Fibroblast of mammary gland (primary cell): ENCODE results near the gene PRSS3.
"Not testable (repeated sequence)": the region's sequence is repeated elsewhere in the genome, so short reads cannot be mapped to it uniquely, and the experiment has no call there.

Source experiments
- DNase-seq: peaks from one replicate; pipeline ENCODE4 v3.0.0-alpha.2; 2010; ENCODE audit warnings: low read depth
- H3K4me3 ChIP-seq: 2 replicates; pipeline ENCODE4 v1.5.1; 2011; ENCODE audit warnings: low read depth, mild to moderate bottlenecking, low read length, moderate library complexity; ENCODE audit not compliant: control insufficient read depth
- CTCF ChIP-seq: conservative IDR thresholded peaks from 2 replicates; pipeline ENCODE4 v1.5.1; 2011; ENCODE audit warnings: low read depth, low read length, inconsistent platforms; ENCODE audit not compliant: control insufficient read depth, insufficient read depth

PRSS3 gene

GRCh38 chr9:33837138-33837537, 41.8 kb downstream of the PRSS3 start:
- no peak for TF ChIP-seq CTCF
- no peak for DNase-seq
- H3K4me3 ChIP-seq: no peak overlapping the region

DNA sequence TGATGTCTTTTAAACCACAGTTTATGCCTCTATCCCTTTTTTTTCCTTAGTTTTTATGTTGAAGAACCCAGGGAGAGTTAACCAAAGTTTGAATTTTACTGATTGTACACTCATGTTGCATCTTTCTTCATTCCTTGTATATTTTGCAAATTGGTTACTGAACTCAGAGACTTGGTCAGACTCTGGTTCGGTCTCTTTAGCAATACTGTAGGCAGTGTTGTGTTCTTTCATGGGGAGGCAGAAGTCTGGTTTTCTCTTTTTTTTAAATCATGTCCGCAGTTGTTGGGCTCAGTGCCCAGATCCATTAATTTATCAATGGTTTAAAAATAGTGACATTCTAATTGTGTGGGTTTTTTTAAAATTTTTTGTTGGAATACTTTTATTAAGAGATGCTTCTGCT, 45.0 kb downstream of the PRSS3 start:
- TF ChIP-seq CTCF: no peak
- peak; percentile 64 for DNase-seq

DNA sequence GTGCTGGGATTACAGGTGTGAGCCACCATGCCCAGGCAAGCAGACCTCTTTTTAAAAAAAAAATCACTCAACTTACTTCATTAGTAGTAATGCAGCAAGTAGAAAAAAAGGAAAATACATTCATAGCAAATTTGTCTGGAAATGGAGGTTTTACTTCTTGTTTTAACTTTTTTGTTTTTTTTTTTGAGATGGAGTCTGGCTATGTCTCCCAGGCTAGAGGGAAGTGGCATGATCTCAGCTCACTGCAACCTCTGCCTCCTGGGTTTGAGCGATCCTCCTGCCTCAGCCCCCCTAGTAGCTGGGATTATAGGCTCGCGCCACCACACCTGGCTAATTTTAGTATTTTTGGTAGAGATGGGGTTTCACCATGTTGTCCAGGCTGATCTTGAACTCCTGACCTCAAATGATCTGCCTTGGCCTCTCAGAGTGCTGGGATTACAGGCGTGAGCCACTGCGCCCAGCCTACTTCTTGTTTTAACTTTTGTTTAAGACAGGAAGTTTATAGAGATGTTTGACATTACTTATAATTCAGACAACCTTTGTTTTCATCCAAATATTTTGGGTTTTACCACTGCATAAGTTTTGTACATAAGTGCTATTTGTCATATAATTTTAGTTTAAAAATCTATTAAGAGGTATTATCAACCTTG, 48.1 kb downstream of the PRSS3 start:
- no peak for DNase-seq
- no peak overlapping the region for H3K4me3 ChIP-seq
- no peak for TF ChIP-seq CTCF

More for the DNA sequence above, 45.0 kb downstream of the PRSS3 start:
- H3K4me3 ChIP-seq: no peak overlapping the region

GRCh38 chr9:33846231-33846630, 50.9 kb downstream of the PRSS3 start:
- DNase-seq: no peak
- TF ChIP-seq CTCF: no peak
- H3K4me3 ChIP-seq: no peak overlapping the region

- DNase-seq, H3K4me3 ChIP-seq: not testable (repeated sequence)
Observed at GRCh38 chr9:33847894-33848205, 52.5 kb downstream of the PRSS3 start.
